NCI-H524 (cell line): ENCODE measurements around the gene FOXO6.

Experiments used
- DNase-seq, 2 experiments: peaks; one replicate each; lab custom pipeline; 2025; lab: John Stamatoyannopoulos, UW

Gene FOXO6

GRCh38 chr1:41350055-41350378 is 11.2 kb upstream of the FOXO6 start:
- DNase-seq: no peak

- DNase-seq: no peak
Measured at GRCh38 chr1:41351262-41352151, 9.7 kb upstream of the FOXO6 start.

GRCh38 chr1:41353744-41354143 is 7.5 kb upstream of the FOXO6 start:
- DNase-seq: no peak

- DNase-seq: no peak
Measured at GRCh38 chr1:41354956-41355355, 6.3 kb upstream of the FOXO6 start.

- no peak for DNase-seq
Measured at GRCh38 chr1:41355356-41355755, 5.9 kb upstream of the FOXO6 start.

- no peak for DNase-seq
Measured at GRCh38 chr1:41355761-41356160, 5.5 kb upstream of the FOXO6 start.

GRCh38 chr1:41356752-41357151 is 4.5 kb upstream of the FOXO6 start:
- DNase-seq: no peak

GRCh38 chr1:41357451-41358101 is 3.7 kb upstream of the FOXO6 start:
- DNase-seq: no peak

GRCh38 chr1:41358131-41359021 is 2.9 kb upstream of the FOXO6 start:
- DNase-seq: peak in 1 of 2 experiments; percentile 32

GRCh38 chr1:41359211-41360073 is 1.8 kb upstream of the FOXO6 start:
- no peak for DNase-seq

- no peak for DNase-seq
Measured at GRCh38 chr1:41360074-41360785, 1.0 kb upstream of the FOXO6 start.

- peak in 1 of 2 experiments; percentile 34 for DNase-seq
Measured at GRCh38 chr1:41361495-41362356, 492 bp downstream of the FOXO6 start.

- DNase-seq: no peak
Measured at GRCh38 chr1:41362357-41362721, 1.1 kb downstream of the FOXO6 start.

- DNase-seq: peak in 1 of 2 experiments; percentile 33
Measured at GRCh38 chr1:41362749-41363590, 1.7 kb downstream of the FOXO6 start.

- DNase-seq: no peak
Measured at GRCh38 chr1:41363591-41364320, 2.5 kb downstream of the FOXO6 start.

GRCh38 chr1:41364442-41365319 is 3.4 kb downstream of the FOXO6 start:
- no peak for DNase-seq

GRCh38 chr1:41365320-41365633 is 4.0 kb downstream of the FOXO6 start:
- no peak for DNase-seq
